Measurements from ENCODE around the gene HNF1A. TPM values are rescaled to one million over a fixed set of nuclear protein-coding genes. Genes with fewer than 3 reads are reported as not detected.

HNF1A gene
- total and polyA plus RNA-seq, 2 donors (not counting 1 experiment from before 2014, with no cell fraction given): not detected

DNA sequence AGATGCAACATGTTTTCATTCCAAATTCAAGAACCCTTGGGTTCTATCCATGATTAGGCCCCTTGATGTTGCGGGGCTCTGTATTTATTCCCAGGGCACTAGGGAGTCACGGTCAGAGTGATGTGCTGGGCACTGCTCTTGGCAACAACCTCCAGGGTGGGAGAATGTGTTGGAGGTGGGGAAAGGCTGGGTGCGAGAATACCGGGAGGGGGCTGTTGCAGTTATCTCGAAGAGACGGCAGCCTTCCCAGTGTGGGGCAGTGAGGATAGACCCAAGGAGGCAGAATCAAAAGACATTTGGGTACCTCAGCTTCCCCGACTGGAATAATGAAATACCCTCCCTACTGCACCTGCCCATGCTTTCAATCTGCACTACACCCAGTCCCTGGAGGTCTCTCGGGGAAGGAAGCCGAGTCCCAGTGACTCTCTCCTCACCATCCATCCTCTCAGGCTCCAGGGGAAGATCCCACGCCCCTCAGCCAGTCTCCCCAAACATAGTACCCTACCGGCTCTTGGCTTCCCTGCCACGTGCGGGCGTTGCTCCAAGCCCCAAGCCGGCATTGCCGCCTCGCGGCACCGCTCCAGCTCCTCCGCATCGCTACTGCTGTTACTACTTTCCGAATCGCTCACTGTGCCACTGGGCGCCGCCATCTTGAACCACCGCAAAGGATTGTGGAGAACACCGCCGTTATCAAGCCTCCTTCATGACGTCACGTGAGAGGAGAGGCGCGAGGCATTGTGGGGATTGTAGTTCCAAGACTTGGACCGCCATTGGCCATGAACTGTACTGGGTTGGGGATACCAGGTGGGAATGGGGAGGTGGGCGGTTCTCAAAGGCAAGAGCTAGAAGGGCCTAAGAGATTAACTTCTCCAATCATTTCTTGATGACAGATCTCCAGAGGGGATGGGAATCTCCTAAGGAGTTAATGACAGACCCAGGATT is 37.8 kb downstream of the HNF1A start, which contains the start of gene C12orf43:
Gene C12orf43, minus strand, starts transcription at position 663 of the 942 bp plus-strand sequence. Its CDS starts 13 bp downstream, at position 650.
- peaks cover 33% of the 10 kb centered on the region for H3K79me2 ChIP-seq (ENCODE audit: control insufficient read depth, insufficient read depth, low read length)
- H3K4me3 ChIP-seq (ENCODE audit: control extremely low read depth in 1 of 5, extremely low read depth in 1 of 5, insufficient read depth in 1 of 5, low read depth in 2 of 5, low read length in 4 of 5): peak within 1 kb of the TSS; percentile 86 to 100 (median 96)
- H3K9me3 Mint-ChIP-seq (ENCODE audit: insufficient read depth): no peaks in the 10 kb centered on the region
- H3K36me3 ChIP-seq (replicated peaks in 1 of 2; ENCODE audit: control extremely low read depth in 1 of 2, control insufficient read depth in 1 of 2, extremely low read depth in 1 of 2, insufficient read depth in 2 of 2, low read length in 1 of 2): peaks cover 0 to 9% of the 10 kb centered on the region in 2 experiments
- H3K4me3 Mint-ChIP-seq: peak within 1 kb of the TSS; percentile 96
- DNase-seq: peak; percentile 92
- TF ChIP-seq, protein P1, sequence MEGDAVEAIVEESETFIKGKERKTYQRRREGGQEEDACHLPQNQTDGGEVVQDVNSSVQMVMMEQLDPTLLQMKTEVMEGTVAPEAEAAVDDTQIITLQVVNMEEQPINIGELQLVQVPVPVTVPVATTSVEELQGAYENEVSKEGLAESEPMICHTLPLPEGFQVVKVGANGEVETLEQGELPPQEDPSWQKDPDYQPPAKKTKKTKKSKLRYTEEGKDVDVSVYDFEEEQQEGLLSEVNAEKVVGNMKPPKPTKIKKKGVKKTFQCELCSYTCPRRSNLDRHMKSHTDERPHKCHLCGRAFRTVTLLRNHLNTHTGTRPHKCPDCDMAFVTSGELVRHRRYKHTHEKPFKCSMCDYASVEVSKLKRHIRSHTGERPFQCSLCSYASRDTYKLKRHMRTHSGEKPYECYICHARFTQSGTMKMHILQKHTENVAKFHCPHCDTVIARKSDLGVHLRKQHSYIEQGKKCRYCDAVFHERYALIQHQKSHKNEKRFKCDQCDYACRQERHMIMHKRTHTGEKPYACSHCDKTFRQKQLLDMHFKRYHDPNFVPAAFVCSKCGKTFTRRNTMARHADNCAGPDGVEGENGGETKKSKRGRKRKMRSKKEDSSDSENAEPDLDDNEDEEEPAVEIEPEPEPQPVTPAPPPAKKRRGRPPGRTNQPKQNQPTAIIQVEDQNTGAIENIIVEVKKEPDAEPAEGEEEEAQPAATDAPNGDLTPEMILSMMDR (IDR thresholded peaks at IDR 0.05): no peak
- no peak for TF ChIP-seq EZH2 (IDR thresholded peaks at IDR 0.05; ENCODE audit: borderline replicate concordance, insufficient read depth, low read depth, low read length, poor library complexity, severe bottlenecking)
- peak within 1 kb of the TSS; percentile 84 for H3K27ac Mint-ChIP-seq
- peaks cover 14% of the 10 kb centered on the region for H3K4me1 Mint-ChIP-seq
- intact Hi-C loops (cut with micrococcal nuclease): loop anchor here (1.0 to 5.0 kb wide), 4 partner anchors 23 to 329 kb away; partner anchors contain the start of genes MLEC, OASL and SPPL3
- peaks cover 4 to 7% of the 10 kb centered on the region in 2 donors for H3K4me1 ChIP-seq (ENCODE audit: control insufficient read depth in 2 of 2, insufficient read depth in 2 of 2, low read length in 2 of 2)
- ChIA-PET CTCF (interaction anchor here (1.0 to 1.3 kb wide), 2 partner anchors 35 to 44 kb away, joined by 3 to 5 read pairs; no protein-coding TSS in a partner anchor), POLR2A (interaction anchor here (0.7 kb wide), 1 partner anchor 265 kb away, joined by 3 read pairs; no protein-coding TSS in a partner anchor)
- H2AFZ ChIP-seq (ENCODE audit: insufficient read depth, low read depth, low read length, poor library complexity, severe bottlenecking): peak within 1 kb of the TSS; percentile 93
- 2% methylated on average over 28 of the region's 34 CpGs for WGBS (ENCODE audit: insufficient coverage)
- peak; percentile 99 for ATAC-seq (ENCODE audit: low read depth)
- peak within 1 kb of the TSS; percentile 85 for H3K9ac ChIP-seq (ENCODE audit: low read length)
- H4K20me1 ChIP-seq (ENCODE audit: control insufficient read depth, insufficient read depth, low read length, poor library complexity, severe bottlenecking): no peaks in the 10 kb centered on the region
- peaks cover 0 to 1% (median 0%) of the 10 kb centered on the region in 3 donors for H3K9me3 ChIP-seq (ENCODE audit: control extremely low read depth in 1 of 3, control insufficient read depth in 2 of 3, insufficient read depth in 1 of 3, low read length in 2 of 3)
- H3K27me3 ChIP-seq (replicated peaks in 1 of 4; ENCODE audit: control extremely low read depth in 1 of 4, control insufficient read depth in 3 of 4, insufficient read depth in 4 of 4, low read length in 3 of 4): no peaks in the 10 kb centered on the region
- H3K27ac ChIP-seq (ENCODE audit: low read length in 2 of 2): peak within 1 kb of the TSS; percentile 61 to 74
- H3K27me3 Mint-ChIP-seq: no peaks in the 10 kb centered on the region
- peak within 1 kb of the TSS; percentile 89 for H3K4me2 ChIP-seq (replicated peaks; ENCODE audit: low read depth, low read length, poor library complexity, severe bottlenecking)
